Thyroid gland (tissue), 4 donors: ENCODE results near the gene PABPC1L. TPM values are rescaled to one million over a fixed set of nuclear protein-coding genes. Genes with fewer than 3 reads are reported as not detected.

Experiments used
- DNase-seq, 2 donors: peaks; one replicate each; pipeline ENCODE4 v3.0.0-alpha.2; 2019
- H3K27ac ChIP-seq, 3 donors: fragments of 200-600 bp; sonication (generic); 1 replicate in 2 of 3; 2 replicates in 1 of 3; pipeline ENCODE4 v1.5.1; 2016 to 2019; ENCODE audit warnings: mild to moderate bottlenecking in 1 of 3, moderate library complexity in 1 of 3
- H3K27me3 ChIP-seq: fragments of 200-600 bp; sonication (generic); one replicate; pipeline ENCODE4 v1.5.1; 2019
- H3K36me3 ChIP-seq, 2 donors: fragments of 200-600 bp; sonication (generic); one replicate each; pipeline ENCODE4 v1.5.1; 2016 to 2019
- H3K4me1 ChIP-seq, 2 donors: fragments of 200-600 bp; sonication (generic); one replicate each; pipeline ENCODE4 v1.5.1; 2017 to 2019
- H3K4me3 ChIP-seq, 3 donors: fragments of 200-600 bp; sonication (generic); replicated peaks in 1 of 3; 1 replicate in 2 of 3; 2 replicates in 1 of 3; pipeline ENCODE4 v1.5.1; 2016; ENCODE audit warnings: mild to moderate bottlenecking in 1 of 3
- H3K9me3 ChIP-seq: fragments of 200-600 bp; sonication (generic); one replicate; pipeline ENCODE4 v1.5.1; 2017
- CTCF ChIP-seq, 6 experiments: fragments of 200-600 bp in 3 of 6; fragments of 450-650 bp in 3 of 6; sonication (generic) in 3 of 6; IDR thresholded peaks; one replicate each; pipeline ENCODE4 v1.5.1; 2016 to 2019; ENCODE audit warnings: antibody characterized with exemption in 6 of 6, mild to moderate bottlenecking in 2 of 6, inconsistent platforms in 1 of 6, moderate library complexity in 1 of 6
- POLR2A ChIP-seq, 2 donors: fragments of 450-650 bp; IDR thresholded peaks; one replicate each; pipeline ENCODE4 v1.6.1; 2017; ENCODE audit warnings: antibody characterized with exemption in 2 of 2, mild to moderate bottlenecking in 2 of 2, moderate library complexity in 1 of 2
- WGBS, 2 donors: methylation state at CpG; one replicate each; pipeline ENCODE4 v1.1.5; 2017; 5-methylcytosine and 5-hydroxymethylcytosine counted together
- intact Hi-C: fragments of 100-400 bp; cut with DNase I; formaldehyde crosslinking; loops from one replicate; pipeline ENCODE4 v1.15.1; 2023
- total RNA-seq, 4 donors: library from RNA; depleted of rRNA; stranded (reverse); fragments of >200 nt; gene quantifications; one replicate each; pipeline ENCODE4 v1.2.3, GENCODE V29; 2016

Gene PABPC1L
- total RNA-seq, 4 donors from 2014 or later, result 26.5 to 53.8 (median 31.9) TPM

GRCh38 chr20:44938637-44939036 lies 28.8 kb downstream of the PABPC1L start:
- intact Hi-C loops, result no loop called here
- no peak overlapping the region for H3K4me3 ChIP-seq
- 92% methylated on average over 9 of the region's 9 CpGs for WGBS, 2 donors
- no peaks in the 10 kb centered on the region for H3K4me1 ChIP-seq
- peaks cover 24% of the 10 kb centered on the region in 2 donors for H3K36me3 ChIP-seq
- H3K9me3 ChIP-seq, result no peaks in the 10 kb centered on the region
- H3K27ac ChIP-seq, result no peak overlapping the region
- no peak for DNase-seq
- no peaks in the 10 kb centered on the region for H3K27me3 ChIP-seq
- no peak for TF ChIP-seq CTCF (IDR thresholded peaks at IDR 0.05)
- no peak for TF ChIP-seq POLR2A (IDR thresholded peaks at IDR 0.05)

GRCh38 chr20:44941120-44941691 lies 31.3 kb downstream of the PABPC1L start:
- 84 to 90% methylated on average over 7 of the region's 7 CpGs for WGBS, 2 donors
- TF ChIP-seq CTCF (IDR thresholded peaks at IDR 0.05), result no peak
- TF ChIP-seq POLR2A (IDR thresholded peaks at IDR 0.05), result no peak
- intact Hi-C loops, result no loop called here
- H3K27me3 ChIP-seq, result no peaks in the 10 kb centered on the region
- H3K9me3 ChIP-seq, result no peaks in the 10 kb centered on the region
- H3K27ac ChIP-seq, result no peak overlapping the region
- no peaks in the 10 kb centered on the region for H3K4me1 ChIP-seq
- DNase-seq, result no peak
- peaks cover 39 to 44% of the 10 kb centered on the region in 2 donors for H3K36me3 ChIP-seq
- H3K4me3 ChIP-seq, result no peak overlapping the region

GRCh38 chr20:44942264-44942973 lies 32.6 kb downstream of the PABPC1L start:
- intact Hi-C loops, result no loop called here
- DNase-seq, result no peak
- H3K36me3 ChIP-seq, result peaks cover 50 to 52% of the 10 kb centered on the region in 2 donors
- no peaks in the 10 kb centered on the region for H3K4me1 ChIP-seq
- H3K27me3 ChIP-seq, result no peaks in the 10 kb centered on the region
- H3K27ac ChIP-seq, result no peak overlapping the region
- TF ChIP-seq POLR2A (IDR thresholded peaks at IDR 0.05), result no peak
- no peak for TF ChIP-seq CTCF (IDR thresholded peaks at IDR 0.05)
- no peaks in the 10 kb centered on the region for H3K9me3 ChIP-seq
- 85 to 88% methylated on average over 2 to 3 of the region's 4 CpGs for WGBS, 2 donors
- no peak overlapping the region for H3K4me3 ChIP-seq

GRCh38 chr20:44943828-44944227 lies 34.0 kb downstream of the PABPC1L start:
- Histone ChIP-seq H3K9me3 (no peaks in the 10 kb centered on the region), H3K4me1 (no peaks in the 10 kb centered on the region), H3K27me3 (no peaks in the 10 kb centered on the region), H3K27ac (no peak overlapping the region), H3K4me3 (no peak overlapping the region), H3K36me3 (peaks cover 57 to 60% of the 10 kb centered on the region in 2 donors)
- intact Hi-C loops, result no loop called here
- DNase-seq, result no peak
- TF ChIP-seq CTCF (IDR thresholded peaks at IDR 0.05) (no peak), POLR2A (IDR thresholded peaks at IDR 0.05) (no peak)
- WGBS, 2 donors, result 94 to 96% methylated on average over 4 of the region's 4 CpGs

GRCh38 chr20:44945261-44945660 lies 35.4 kb downstream of the PABPC1L start:
- WGBS, 2 donors, result 90 to 92% methylated on average over 6 of the region's 6 CpGs

More at GRCh38 chr20:44945261-44945660, 35.4 kb downstream of the PABPC1L start:
- Histone ChIP-seq H3K4me3 (no peak overlapping the region), H3K36me3 (peaks cover 57 to 64% of the 10 kb centered on the region in 2 donors), H3K27ac (no peak overlapping the region), H3K4me1 (no peaks in the 10 kb centered on the region), H3K9me3 (no peaks in the 10 kb centered on the region), H3K27me3 (no peaks in the 10 kb centered on the region)
- TF ChIP-seq CTCF (IDR thresholded peaks at IDR 0.05) (no peak), POLR2A (IDR thresholded peaks at IDR 0.05) (no peak)
- intact Hi-C loops, result no loop called here
- DNase-seq, result no peak
